GM21528 (cell line): Measurements from ENCODE around the gene CD81.

ENCODE experiments used
- ATAC-seq: cut with Tn5 transposase; IDR thresholded peaks from one replicate; pipeline ENCODE4 v1.9.1; 2021; ENCODE audit warnings: mild to moderate bottlenecking, moderate library complexity; ENCODE audit not compliant: unreplicated experiment, low FRiP score

Gene CD81

DNA sequence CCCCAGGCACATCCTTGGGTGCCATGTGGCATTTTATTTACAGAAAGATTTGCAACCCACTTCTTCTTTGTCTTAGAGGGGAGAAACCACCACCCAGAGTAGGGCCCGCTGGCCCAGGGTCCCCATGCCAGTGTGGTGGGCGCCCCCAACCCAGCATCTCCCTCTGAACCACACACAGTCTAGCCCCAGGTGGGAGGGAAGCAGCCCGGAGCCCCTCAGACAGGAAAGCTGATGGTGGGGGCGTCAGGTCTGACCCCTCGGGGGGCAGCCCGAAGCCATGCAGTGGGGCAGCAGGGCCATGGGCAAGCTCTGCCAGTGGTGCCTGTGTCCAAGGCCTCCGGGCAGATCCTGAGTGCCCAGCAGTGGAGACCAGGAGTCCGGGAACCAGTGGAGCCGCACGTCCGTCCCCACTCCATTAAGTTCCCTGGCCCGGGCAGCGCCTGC lies 55.5 kb downstream of the CD81 start:
- ATAC-seq, result no peak

GRCh38 chr11:2433106-2433925 lies 56.2 kb downstream of the CD81 start:
- no peak for ATAC-seq

DNA sequence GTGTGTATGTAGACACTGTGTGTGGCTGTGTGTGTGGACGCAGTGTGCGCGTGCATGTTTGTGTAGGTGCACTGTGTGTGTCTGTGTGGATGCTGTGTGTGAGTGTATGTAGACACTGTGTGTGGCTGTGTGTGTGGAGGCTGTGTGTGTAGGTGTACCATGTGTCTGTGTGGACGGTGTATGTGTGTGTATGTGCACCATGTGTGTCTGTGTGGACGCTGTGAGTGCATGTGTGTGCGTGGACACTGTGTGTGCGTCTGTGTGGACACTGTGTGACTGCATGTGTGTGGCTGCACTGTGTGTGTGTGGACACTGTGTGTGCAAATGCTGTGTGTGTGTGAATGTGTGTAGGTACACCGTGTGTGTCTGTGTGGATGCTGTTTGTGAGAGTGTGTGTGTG lies 56.9 kb downstream of the CD81 start:
- ATAC-seq, result no peak

- no peak for ATAC-seq
Measured at GRCh38 chr11:2434506-2435255, 57.6 kb downstream of the CD81 start.

GRCh38 chr11:2435288-2436012 lies 58.3 kb downstream of the CD81 start:
- no peak for ATAC-seq

DNA sequence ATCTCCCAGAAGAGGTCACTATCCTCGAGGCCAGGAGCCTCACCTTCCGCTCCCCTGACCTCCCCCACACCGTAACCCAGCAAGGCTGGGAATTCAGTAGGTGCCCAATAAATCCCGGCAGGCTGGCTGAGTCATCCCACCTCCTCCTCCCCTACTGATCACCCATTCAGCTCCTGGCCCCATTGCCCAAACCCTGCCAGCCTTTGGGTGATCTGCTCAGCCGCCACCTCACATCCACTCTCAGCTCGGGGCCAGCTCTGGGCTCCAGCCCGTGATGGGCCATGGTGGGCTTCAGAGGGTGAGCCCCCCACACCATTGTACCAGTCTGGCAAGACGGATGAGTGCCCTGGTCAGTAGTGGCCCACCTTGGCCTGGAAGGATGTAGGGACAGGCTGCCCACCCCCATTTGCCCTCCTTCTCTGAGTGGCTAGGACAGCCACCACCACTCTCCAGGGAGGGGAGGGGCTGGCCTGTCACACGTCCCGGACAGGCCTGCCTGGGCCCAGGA lies 59.0 kb downstream of the CD81 start:
- no peak for ATAC-seq

- no peak for ATAC-seq
Measured at GRCh38 chr11:2436521-2437031, 59.5 kb downstream of the CD81 start.

GRCh38 chr11:2437516-2437915 lies 60.4 kb downstream of the CD81 start:
- ATAC-seq, result no peak

GRCh38 chr11:2439820-2440219 lies 62.7 kb downstream of the CD81 start:
- ATAC-seq, result no peak

GRCh38 chr11:2440646-2441045 lies 63.5 kb downstream of the CD81 start:
- no peak for ATAC-seq

- ATAC-seq, result no peak
Measured at GRCh38 chr11:2441171-2441570, 64.1 kb downstream of the CD81 start.

DNA sequence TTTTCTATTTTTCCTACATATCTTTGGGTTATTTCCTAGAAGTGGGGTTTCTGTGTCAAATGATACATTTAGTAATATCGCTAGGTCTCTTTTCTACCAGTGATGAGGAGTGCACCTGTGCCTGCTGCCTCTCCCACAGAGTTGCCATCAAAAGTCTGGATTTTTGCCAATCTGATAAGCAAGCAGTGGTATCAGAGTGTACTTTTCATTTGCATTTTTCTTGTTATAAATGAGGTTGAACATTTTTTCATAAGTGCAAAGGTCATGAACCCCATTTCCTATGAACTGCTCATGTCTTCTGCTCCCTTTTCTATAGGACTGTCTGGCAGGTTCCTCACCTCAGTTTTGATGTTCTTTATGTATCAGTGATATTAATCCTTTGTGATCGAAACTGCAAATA lies 65.5 kb downstream of the CD81 start:
- no peak for ATAC-seq

GRCh38 chr11:2443406-2443805 lies 66.3 kb downstream of the CD81 start:
- no peak for ATAC-seq

- no peak for ATAC-seq
Measured at GRCh38 chr11:2443881-2444820, 67.0 kb downstream of the CD81 start, which contains the start of gene TRPM5. TRPM5 (minus strand) TSS chr11:2444514; CDS start chr11:2423036, 21,478 bp downstream.

- no peak for ATAC-seq
Measured at GRCh38 chr11:2444821-2445745, 68.0 kb downstream of the CD81 start, which contains the start of gene KCNQ1. KCNQ1 (plus strand) TSS chr11:2445008; CDS start chr11:2445099, 91 bp downstream.

DNA sequence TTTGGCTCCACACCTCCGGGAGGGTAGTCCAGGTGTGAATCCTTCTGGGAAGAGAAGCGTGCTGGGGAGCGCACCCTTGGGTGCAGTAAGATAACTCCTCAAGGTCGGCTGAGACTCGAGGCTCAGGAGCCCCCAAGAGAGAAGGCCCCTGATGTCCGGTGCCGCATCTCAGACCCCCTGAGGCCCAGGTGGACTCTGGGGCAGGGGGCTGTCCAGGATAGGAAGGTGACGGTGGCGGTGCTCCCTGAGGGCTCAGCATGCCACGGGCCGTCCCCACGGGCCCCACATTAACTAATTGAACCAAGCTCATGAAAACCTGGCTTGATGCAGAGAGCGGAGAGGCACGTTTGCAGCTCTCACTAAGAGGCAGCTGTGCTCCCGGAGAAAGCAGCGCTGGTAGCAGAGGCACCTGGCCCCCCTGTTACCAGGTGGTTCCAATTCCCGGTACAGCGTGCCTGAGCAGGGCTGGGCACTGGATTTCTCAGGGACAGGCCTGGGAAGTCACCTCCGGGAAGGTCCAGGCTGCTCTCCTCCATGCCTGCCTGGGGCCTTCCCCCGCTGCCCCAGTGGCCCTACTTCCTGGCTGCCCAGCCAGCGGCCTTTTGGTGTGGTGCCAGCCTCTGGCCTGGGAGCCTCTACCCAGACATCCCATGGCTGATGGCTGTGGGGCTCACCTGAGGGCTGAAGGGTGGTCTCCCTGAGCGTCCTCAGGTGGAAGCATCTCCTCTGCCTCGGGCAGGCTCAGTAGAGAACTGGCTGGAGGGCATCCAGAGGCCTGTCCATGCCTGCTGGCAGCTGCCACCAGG lies 68.8 kb downstream of the CD81 start:
- no peak for ATAC-seq

DNA sequence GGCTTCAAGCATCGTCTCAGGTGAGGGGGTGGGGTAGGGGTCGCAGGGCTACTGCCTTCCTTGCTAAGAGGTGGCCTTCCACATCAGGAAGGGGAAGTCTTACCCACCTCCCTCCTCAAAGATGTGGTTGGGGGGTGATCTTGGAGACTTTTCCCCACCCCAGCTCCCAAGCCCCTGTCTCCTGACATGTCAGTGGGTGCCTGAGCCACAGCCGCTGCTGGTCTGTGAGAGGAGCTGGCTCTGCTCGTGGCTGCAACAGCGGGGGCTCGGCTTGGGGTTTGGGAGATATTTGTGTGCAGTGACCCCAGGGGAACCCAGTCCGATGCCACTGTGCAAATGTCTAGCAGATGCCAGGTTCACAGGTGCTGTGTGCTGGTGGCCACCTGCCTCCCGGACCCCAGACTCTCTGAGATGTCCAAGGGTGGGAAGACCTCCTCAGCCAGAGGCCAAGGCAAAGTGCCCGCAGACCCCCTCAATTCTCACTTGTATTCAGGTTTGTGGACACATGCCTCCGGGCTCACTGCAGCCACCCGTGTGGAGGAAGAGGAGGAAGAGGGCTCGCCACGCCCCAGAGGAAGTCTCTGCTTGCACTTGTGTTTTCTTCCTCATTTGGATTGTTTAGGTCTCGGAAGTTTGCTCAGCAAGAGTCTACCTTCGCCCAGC lies 69.6 kb downstream of the CD81 start:
- ATAC-seq, result no peak
